Sigmoid colon (tissue), 7 donors: Measurements from ENCODE around the gene TMEM213. TPM values are rescaled to one million over a fixed set of nuclear protein-coding genes. Genes with fewer than 3 reads are reported as not detected.
"Not testable (repeated sequence)": the region's sequence is repeated elsewhere in the genome, so short reads cannot be mapped to it uniquely, and the experiment has no call there.

Experiments
- DNase-seq: peaks from one replicate; pipeline ENCODE4 v3.0.0-alpha.2; 2019
- H3K27ac ChIP-seq, 4 donors: fragments of 200-600 bp; sonication (generic); one replicate each; pipeline ENCODE4 v1.5.1; 2016 to 2019; ENCODE audit warnings: mild to moderate bottlenecking in 1 of 4
- H3K27me3 ChIP-seq, 3 donors: fragments of 200-600 bp; sonication (generic); one replicate each; pipeline ENCODE4 v1.5.1; 2019; ENCODE audit warnings: mild to moderate bottlenecking in 1 of 3
- H3K36me3 ChIP-seq, 4 donors: fragments of 200-600 bp; sonication (generic); one replicate each; pipeline ENCODE4 v1.5.1; 2016 to 2019
- H3K4me1 ChIP-seq, 4 donors: fragments of 200-600 bp; sonication (generic); one replicate each; pipeline ENCODE4 v1.5.1; 2017 to 2019
- H3K4me3 ChIP-seq, 4 donors: fragments of 200-600 bp; sonication (generic); one replicate each; pipeline ENCODE4 v1.5.1; 2017 to 2019; ENCODE audit warnings: mild to moderate bottlenecking in 2 of 4, moderate library complexity in 1 of 4
- H3K9me3 ChIP-seq, 4 donors: fragments of 200-600 bp in 3 of 4; sonication (generic) in 3 of 4; one replicate each; pipeline versions ENCODE4 v1.5.1 to v1.6.1; 2013 to 2019
- CTCF ChIP-seq, 4 experiments: fragments of 450-650 bp in 3 of 4; fragments of 200-600 bp in 1 of 4; IDR thresholded peaks; one replicate each; pipeline ENCODE4 v1.5.1; 2016 to 2019; ENCODE audit warnings: antibody characterized with exemption in 4 of 4, mild to moderate bottlenecking in 3 of 4, moderate library complexity in 2 of 4
- EP300 ChIP-seq, 4 donors: sonication (generic); formaldehyde crosslinking; IDR thresholded peaks; one replicate each; pipeline ENCODE4 v1.6.1; 2017; ENCODE audit warnings: antibody characterized with exemption in 4 of 4
- POLR2A ChIP-seq, 2 donors: fragments of 450-650 bp; IDR thresholded peaks; one replicate each; pipeline ENCODE4 v1.6.1; 2016; ENCODE audit warnings: antibody characterized with exemption in 2 of 2, mild to moderate bottlenecking in 2 of 2, moderate library complexity in 2 of 2
- POLR2AphosphoS5 ChIP-seq, 4 donors: sonication (generic); formaldehyde crosslinking; IDR thresholded peaks; one replicate each; pipeline ENCODE4 v1.6.1; 2017; ENCODE audit warnings: antibody characterized with exemption in 4 of 4
- WGBS, 2 donors: extraction: QIAGEN DNeasy Blood & Tissue Kit; methylation state at CpG; one replicate each; pipeline ENCODE4 v1.1.7; 2013; 5-methylcytosine and 5-hydroxymethylcytosine counted together
- intact Hi-C: fragments of 100-400 bp; cut with DNase I; formaldehyde crosslinking; loops from one replicate; pipeline ENCODE4 v1.15.1; 2023
- polyA plus RNA-seq, 3 donors: library from polyadenylated mRNA; stranded (reverse); fragments of 200-250 nt; gene quantifications; one replicate each; pipeline ENCODE4 v1.2.3, GENCODE V29; 2013
- total RNA-seq, 4 donors: library from RNA; depleted of rRNA; stranded (reverse); fragments of >200 nt; gene quantifications; one replicate each; pipeline ENCODE4 v1.1.0, GENCODE V29; 2016
- donor health status: healthy with polysubstance abuse.
- donor health status: Bipolar disorder and iron deficiency.
- donor health status: healthy.

The TMEM213 gene
- total and polyA plus RNA-seq, 7 donors: 0.01 TPM; not detected in 6

GRCh38 chr7:138801256-138801655, 3.5 kb downstream of the TMEM213 start:
- Histone ChIP-seq H3K4me1 (no peaks in the 10 kb centered on the region), H3K36me3 (no peaks in the 10 kb centered on the region), H3K9me3 (no peaks in the 10 kb centered on the region), H3K4me3 (no peak overlapping the region), H3K27ac (no peak overlapping the region), H3K27me3 (peaks cover 0 to 7% (median 0%) of the 10 kb centered on the region in 3 donors)
- TF ChIP-seq POLR2AphosphoS5 (IDR thresholded peaks at IDR 0.05) (no peak), EP300 (IDR thresholded peaks at IDR 0.05) (no peak), POLR2A (IDR thresholded peaks at IDR 0.05) (no peak), CTCF (IDR thresholded peaks at IDR 0.05) (no peak)
- no peak for DNase-seq
- 91 to 93% methylated on average over 3 of the region's 3 CpGs for WGBS, 2 donors
- intact Hi-C loops: no loop called here

GRCh38 chr7:138802706-138803105, 4.9 kb downstream of the TMEM213 start:
- no peaks in the 10 kb centered on the region for H3K36me3 ChIP-seq
- H3K27me3 ChIP-seq: peaks cover 0 to 3% (median 0%) of the 10 kb centered on the region in 3 donors
- no peak overlapping the region for H3K4me3 ChIP-seq
- H3K27ac ChIP-seq: no peak overlapping the region
- H3K9me3 ChIP-seq: no peaks in the 10 kb centered on the region
- H3K4me1 ChIP-seq: no peaks in the 10 kb centered on the region
- TF ChIP-seq POLR2A (IDR thresholded peaks at IDR 0.05) (no peak), POLR2AphosphoS5 (IDR thresholded peaks at IDR 0.05) (no peak), CTCF (IDR thresholded peaks at IDR 0.05) (no peak), EP300 (IDR thresholded peaks at IDR 0.05) (no peak)
- intact Hi-C loops: no loop called here
- DNase-seq: no peak
- WGBS, 2 donors: 96 to 97% methylated on average over 18 of the region's 18 CpGs

- TF ChIP-seq CTCF (IDR thresholded peaks at IDR 0.05): no peak
- TF ChIP-seq POLR2A (IDR thresholded peaks at IDR 0.05): no peak
- TF ChIP-seq POLR2AphosphoS5 (IDR thresholded peaks at IDR 0.05): no peak
- no peak for TF ChIP-seq EP300 (IDR thresholded peaks at IDR 0.05)
- H3K9me3 ChIP-seq: peaks cover 0 to 2% (median 0%) of the 10 kb centered on the region in 4 donors
- H3K4me1 ChIP-seq: no peaks in the 10 kb centered on the region
- H3K27ac ChIP-seq: no peak overlapping the region
- intact Hi-C loops: no loop called here
- WGBS, 2 donors: 79 to 81% methylated on average over 1 of the region's 1 CpG
- DNase-seq: no peak
- H3K36me3 ChIP-seq: no peaks in the 10 kb centered on the region
- H3K27me3 ChIP-seq: no peaks in the 10 kb centered on the region
- no peak overlapping the region for H3K4me3 ChIP-seq
Observed at GRCh38 chr7:138804618-138805017, 6.8 kb downstream of the TMEM213 start.

- H3K27me3 ChIP-seq: no peaks in the 10 kb centered on the region
- DNase-seq: no peak
- H3K36me3 ChIP-seq: no peaks in the 10 kb centered on the region
- H3K4me1 ChIP-seq: no peaks in the 10 kb centered on the region
- intact Hi-C loops: no loop called here
- H3K27ac ChIP-seq: no peak overlapping the region
- H3K9me3 ChIP-seq: peaks cover 0 to 2% (median 0%) of the 10 kb centered on the region in 4 donors
- H3K4me3 ChIP-seq: no peak overlapping the region
- TF ChIP-seq POLR2A (IDR thresholded peaks at IDR 0.05) (no peak), CTCF (IDR thresholded peaks at IDR 0.05) (no peak), EP300 (IDR thresholded peaks at IDR 0.05) (no peak), POLR2AphosphoS5 (IDR thresholded peaks at IDR 0.05) (no peak)
- WGBS, 2 donors: 83 to 88% methylated on average over 4 of the region's 4 CpGs
Observed at GRCh38 chr7:138809346-138809745, 11.6 kb downstream of the TMEM213 start.

- DNase-seq, H3K27me3 ChIP-seq, intact Hi-C loops, H3K9me3 ChIP-seq, H3K4me1 ChIP-seq, H3K4me3 ChIP-seq, H3K36me3 ChIP-seq, H3K27ac ChIP-seq: not testable (repeated sequence)
- 79 to 95% methylated on average over 2 of the region's 2 CpGs for WGBS, 2 donors
Observed at GRCh38 chr7:138811327-138811726, 13.5 kb downstream of the TMEM213 start.
